ENCODE measurements around the gene LSM14B.

Gene LSM14B

GRCh38 chr20:62101078-62101477 lies 21.2 kb upstream of the LSM14B start:
- ATAC-seq = no peak
- TF ChIP-seq RARB (CRISPR knock-in tag; IDR thresholded peaks at IDR 0.05) (no peak), ARNTL (CRISPR knock-in tag; IDR thresholded peaks at IDR 0.05; ENCODE audit: borderline replicate concordance, low read depth) (no peak), CSRNP3 (CRISPR knock-in tag; IDR thresholded peaks at IDR 0.05) (no peak), GLIS3 (CRISPR knock-in tag; IDR thresholded peaks at IDR 0.05) (no peak), ZNF70 (CRISPR knock-in tag; IDR thresholded peaks at IDR 0.05) (no peak), PATZ1 (CRISPR knock-in tag; IDR thresholded peaks at IDR 0.05; ENCODE audit: borderline replicate concordance) (no peak), TOX (CRISPR knock-in tag; IDR thresholded peaks at IDR 0.05; ENCODE audit: borderline replicate concordance) (no peak), BACH2 (CRISPR knock-in tag; IDR thresholded peaks at IDR 0.05; ENCODE audit: borderline replicate concordance) (no peak), ZC3H10 (CRISPR knock-in tag; IDR thresholded peaks at IDR 0.05) (no peak)

GRCh38 chr20:62103508-62104233 lies 18.6 kb upstream of the LSM14B start:
- TF ChIP-seq ISL1 (CRISPR knock-in tag; IDR thresholded peaks at IDR 0.05) = no peak
- TF ChIP-seq TOX (CRISPR knock-in tag; IDR thresholded peaks at IDR 0.05; ENCODE audit: borderline replicate concordance) = no peak
- TF ChIP-seq BACH2 (CRISPR knock-in tag; IDR thresholded peaks at IDR 0.05; ENCODE audit: borderline replicate concordance) = no peak
- no peak for TF ChIP-seq RARB (CRISPR knock-in tag; IDR thresholded peaks at IDR 0.05)
- no peak for TF ChIP-seq PPARA (CRISPR knock-in tag; IDR thresholded peaks at IDR 0.05; ENCODE audit: borderline replicate concordance)
- no peak for TF ChIP-seq POU6F1 (CRISPR knock-in tag; IDR thresholded peaks at IDR 0.05; ENCODE audit: borderline replicate concordance, low read depth)
- no peak for TF ChIP-seq PATZ1 (CRISPR knock-in tag; IDR thresholded peaks at IDR 0.05; ENCODE audit: borderline replicate concordance)
- TF ChIP-seq ARNTL (CRISPR knock-in tag; IDR thresholded peaks at IDR 0.05; ENCODE audit: borderline replicate concordance, low read depth) = no peak
- no peak for TF ChIP-seq TCF4 (CRISPR knock-in tag; IDR thresholded peaks at IDR 0.05; ENCODE audit: borderline replicate concordance)
- TF ChIP-seq ZFP30 (CRISPR knock-in tag; IDR thresholded peaks at IDR 0.05) = no peak
- TF ChIP-seq ZFP3 (CRISPR knock-in tag; IDR thresholded peaks at IDR 0.05) = no peak
- TF ChIP-seq TSHZ2 (CRISPR knock-in tag; IDR thresholded peaks at IDR 0.05) = no peak
- TF ChIP-seq CSDC2 (CRISPR knock-in tag; IDR thresholded peaks at IDR 0.05) = no peak
- TF ChIP-seq CREB5 (CRISPR knock-in tag; IDR thresholded peaks at IDR 0.05; ENCODE audit: low read depth) = no peak
- no peak for ATAC-seq

Data from SK-N-SH treated with all-trans-retinoic acid at 6 μM for 48 hours (cell line).